ENCODE data around the gene STARD13.

- TF ChIP-seq, protein P1, sequence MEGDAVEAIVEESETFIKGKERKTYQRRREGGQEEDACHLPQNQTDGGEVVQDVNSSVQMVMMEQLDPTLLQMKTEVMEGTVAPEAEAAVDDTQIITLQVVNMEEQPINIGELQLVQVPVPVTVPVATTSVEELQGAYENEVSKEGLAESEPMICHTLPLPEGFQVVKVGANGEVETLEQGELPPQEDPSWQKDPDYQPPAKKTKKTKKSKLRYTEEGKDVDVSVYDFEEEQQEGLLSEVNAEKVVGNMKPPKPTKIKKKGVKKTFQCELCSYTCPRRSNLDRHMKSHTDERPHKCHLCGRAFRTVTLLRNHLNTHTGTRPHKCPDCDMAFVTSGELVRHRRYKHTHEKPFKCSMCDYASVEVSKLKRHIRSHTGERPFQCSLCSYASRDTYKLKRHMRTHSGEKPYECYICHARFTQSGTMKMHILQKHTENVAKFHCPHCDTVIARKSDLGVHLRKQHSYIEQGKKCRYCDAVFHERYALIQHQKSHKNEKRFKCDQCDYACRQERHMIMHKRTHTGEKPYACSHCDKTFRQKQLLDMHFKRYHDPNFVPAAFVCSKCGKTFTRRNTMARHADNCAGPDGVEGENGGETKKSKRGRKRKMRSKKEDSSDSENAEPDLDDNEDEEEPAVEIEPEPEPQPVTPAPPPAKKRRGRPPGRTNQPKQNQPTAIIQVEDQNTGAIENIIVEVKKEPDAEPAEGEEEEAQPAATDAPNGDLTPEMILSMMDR (IDR thresholded peaks at IDR 0.05) = no peak
- TF ChIP-seq ZFX (IDR thresholded peaks at IDR 0.05; ENCODE audit: borderline replicate concordance) = no peak
Measured at GRCh38 chr13:33331962-33332361, 46.4 kb upstream of the STARD13 start.
